ENCODE measurements around the gene CHAC2. TPM values are rescaled to one million over a fixed set of nuclear protein-coding genes. Genes with fewer than 3 reads are reported as not detected.

CHAC2 gene
- total RNA-seq, 4 donors from 2014 or later = 3.2 to 7.2 (median 4.5) TPM

DNA sequence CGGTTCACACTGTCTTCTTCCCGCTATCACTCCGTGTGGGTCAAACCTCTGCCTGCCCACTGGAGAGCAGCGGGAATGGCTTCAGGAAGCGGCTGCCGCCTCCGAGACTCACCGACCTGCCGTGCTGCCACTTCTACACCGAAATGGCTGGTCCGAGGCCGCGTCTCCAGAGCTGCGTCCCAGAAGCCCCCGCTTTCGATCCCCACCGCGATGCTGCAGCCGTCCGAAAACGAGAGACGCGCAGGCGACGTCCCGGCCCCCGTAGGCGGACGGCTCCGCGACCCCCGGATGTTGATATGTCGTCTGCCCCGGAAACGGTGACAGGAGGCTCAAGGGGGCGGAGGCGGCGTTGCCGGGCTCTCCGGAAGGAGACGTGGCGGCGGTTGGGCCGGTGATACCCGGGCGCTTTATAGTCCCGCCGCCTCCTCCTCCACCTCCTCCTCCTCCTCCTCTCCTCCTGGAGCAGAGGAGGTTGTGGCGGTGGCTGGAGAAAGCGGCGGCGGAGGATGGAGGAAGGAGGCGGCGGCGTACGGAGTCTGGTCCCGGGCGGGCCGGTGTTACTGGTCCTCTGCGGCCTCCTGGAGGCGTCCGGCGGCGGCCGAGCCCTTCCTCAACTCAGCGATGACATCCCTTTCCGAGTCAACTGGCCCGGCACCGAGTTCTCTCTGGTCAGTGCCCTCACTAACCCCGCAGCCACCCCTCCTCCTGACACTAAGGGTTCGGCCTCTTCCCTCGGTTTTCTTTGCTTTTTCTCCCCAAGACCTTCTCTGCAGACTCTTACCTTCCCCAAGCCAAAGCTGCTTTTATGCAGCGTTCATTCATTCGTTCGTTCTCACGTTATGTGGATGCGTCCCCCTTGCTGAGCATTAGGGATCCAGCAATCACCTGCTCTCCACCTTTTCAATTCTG lies 19.4 kb downstream of the CHAC2 start, which contains the start of the genes ASB3 and ERLEC1:
Gene ASB3, minus strand, starts transcription at position 249 of the 909 bp plus-strand sequence. CDS start 21,381 bp downstream, outside the sequence.
Gene ERLEC1, plus strand, starts transcription at position 340 of the 909 bp plus-strand sequence. Its CDS starts 167 bp downstream, at position 507.
- TF ChIP-seq, protein P1, sequence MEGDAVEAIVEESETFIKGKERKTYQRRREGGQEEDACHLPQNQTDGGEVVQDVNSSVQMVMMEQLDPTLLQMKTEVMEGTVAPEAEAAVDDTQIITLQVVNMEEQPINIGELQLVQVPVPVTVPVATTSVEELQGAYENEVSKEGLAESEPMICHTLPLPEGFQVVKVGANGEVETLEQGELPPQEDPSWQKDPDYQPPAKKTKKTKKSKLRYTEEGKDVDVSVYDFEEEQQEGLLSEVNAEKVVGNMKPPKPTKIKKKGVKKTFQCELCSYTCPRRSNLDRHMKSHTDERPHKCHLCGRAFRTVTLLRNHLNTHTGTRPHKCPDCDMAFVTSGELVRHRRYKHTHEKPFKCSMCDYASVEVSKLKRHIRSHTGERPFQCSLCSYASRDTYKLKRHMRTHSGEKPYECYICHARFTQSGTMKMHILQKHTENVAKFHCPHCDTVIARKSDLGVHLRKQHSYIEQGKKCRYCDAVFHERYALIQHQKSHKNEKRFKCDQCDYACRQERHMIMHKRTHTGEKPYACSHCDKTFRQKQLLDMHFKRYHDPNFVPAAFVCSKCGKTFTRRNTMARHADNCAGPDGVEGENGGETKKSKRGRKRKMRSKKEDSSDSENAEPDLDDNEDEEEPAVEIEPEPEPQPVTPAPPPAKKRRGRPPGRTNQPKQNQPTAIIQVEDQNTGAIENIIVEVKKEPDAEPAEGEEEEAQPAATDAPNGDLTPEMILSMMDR (IDR thresholded peaks at IDR 0.05) = no peak
- ATAC-seq (ENCODE audit: low FRiP score) = peak; percentile 82
- peak; percentile 41 for DNase-seq (ENCODE audit: low spot score)

DNA sequence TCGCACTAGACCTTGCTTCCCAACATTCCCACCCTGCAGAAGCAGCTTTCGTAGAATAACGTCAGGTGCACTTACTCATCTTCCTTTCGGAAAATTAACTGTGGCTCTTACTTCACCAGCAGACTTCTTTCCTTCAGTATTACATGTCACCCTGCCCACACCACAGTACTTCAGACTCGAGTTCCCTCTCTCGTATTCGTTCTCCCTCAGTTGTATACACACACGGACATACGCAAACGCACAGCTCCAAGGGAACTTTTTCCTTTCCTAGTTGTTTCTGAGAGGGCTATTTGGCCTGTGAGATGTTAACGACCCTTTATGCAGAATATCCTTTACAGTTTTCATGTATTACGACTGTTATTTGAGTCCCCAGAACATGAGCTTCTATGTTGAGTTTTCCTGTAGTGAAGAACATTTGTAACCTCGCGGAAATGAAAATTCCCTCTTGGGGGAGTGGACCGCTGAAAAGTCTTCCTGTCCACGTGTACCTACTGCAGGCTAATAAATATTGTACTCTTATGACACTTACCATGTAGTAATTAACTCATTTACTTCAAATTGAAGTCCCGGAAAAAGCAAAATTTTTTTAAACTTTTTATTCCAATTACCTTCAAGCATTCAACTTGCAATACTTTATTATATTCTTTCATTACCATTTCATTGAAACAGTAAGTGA lies 20.1 kb downstream of the CHAC2 start:
- DNase-seq (ENCODE audit: low spot score) (no peak), ATAC-seq (ENCODE audit: low FRiP score) (peak; percentile 40)
- TF ChIP-seq, protein P1 (IDR thresholded peaks at IDR 0.05) = no peak

DNA sequence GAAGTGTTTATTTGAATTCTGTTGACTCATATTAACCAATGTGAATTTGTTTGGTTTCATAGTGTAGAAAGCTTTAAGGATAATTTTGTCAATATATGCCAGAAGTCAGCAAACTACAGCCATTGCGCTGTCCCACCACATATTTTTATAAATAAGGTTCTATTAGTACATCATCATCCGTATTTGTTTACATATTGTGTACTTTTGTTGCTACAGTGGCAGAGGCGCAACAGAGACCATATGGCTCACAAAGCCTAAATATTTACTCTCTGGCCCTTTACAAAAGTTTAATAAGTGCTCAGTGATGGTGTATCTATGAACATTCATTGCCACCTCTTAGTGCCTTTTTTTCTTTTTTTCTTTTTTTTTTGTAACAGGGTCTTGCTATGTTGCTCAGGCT lies 25.7 kb downstream of the CHAC2 start:
- ATAC-seq (ENCODE audit: low FRiP score) (no peak), DNase-seq (ENCODE audit: low spot score) (no peak)
- TF ChIP-seq, protein P1 (IDR thresholded peaks at IDR 0.05) = no peak

DNA sequence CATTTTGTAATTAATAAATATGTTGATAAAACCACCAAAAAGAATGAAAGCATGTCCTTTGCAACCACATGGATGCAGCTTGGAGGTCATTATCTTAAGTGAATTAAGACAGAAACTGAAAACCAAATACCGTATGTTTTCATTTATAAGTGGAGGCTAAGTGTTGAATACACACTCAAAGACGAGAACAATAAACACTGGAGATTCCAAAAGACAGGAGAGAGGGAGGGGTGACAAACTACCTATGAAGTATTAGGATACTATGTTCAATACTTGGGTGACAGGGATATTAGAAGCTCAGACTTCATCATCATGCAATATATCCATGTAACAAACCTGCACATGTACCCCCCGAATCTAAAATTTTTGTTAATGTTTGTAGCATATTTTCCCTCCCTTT lies 26.2 kb downstream of the CHAC2 start:
- ATAC-seq (ENCODE audit: low FRiP score) = no peak
- TF ChIP-seq, protein P1 (IDR thresholded peaks at IDR 0.05) = no peak

DNA sequence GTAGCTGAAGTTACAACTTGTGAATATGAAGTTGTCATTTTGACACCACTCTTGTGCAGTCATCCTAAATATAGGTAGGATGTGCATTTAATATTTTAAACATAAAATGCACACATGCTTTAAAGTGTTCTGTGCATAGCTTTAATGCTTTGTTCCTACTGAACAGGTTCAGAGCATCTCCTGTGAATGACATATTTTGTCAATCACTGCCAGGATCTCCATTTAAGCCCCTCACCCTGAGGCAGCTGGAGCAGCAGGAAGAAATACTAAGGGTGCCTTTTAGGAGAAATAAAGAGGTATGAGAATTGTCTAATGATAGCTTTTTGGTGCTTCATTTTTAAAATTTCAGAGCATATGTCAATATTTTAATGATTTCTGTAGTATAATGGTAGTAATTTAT lies 33.9 kb downstream of the CHAC2 start:
- ATAC-seq (ENCODE audit: low FRiP score) (no peak), DNase-seq (ENCODE audit: low spot score) (no peak)
- TF ChIP-seq, protein P1 (IDR thresholded peaks at IDR 0.05) = no peak

More for the DNA sequence above, 26.2 kb downstream of the CHAC2 start:
- no peak for DNase-seq (ENCODE audit: low spot score)

DNA sequence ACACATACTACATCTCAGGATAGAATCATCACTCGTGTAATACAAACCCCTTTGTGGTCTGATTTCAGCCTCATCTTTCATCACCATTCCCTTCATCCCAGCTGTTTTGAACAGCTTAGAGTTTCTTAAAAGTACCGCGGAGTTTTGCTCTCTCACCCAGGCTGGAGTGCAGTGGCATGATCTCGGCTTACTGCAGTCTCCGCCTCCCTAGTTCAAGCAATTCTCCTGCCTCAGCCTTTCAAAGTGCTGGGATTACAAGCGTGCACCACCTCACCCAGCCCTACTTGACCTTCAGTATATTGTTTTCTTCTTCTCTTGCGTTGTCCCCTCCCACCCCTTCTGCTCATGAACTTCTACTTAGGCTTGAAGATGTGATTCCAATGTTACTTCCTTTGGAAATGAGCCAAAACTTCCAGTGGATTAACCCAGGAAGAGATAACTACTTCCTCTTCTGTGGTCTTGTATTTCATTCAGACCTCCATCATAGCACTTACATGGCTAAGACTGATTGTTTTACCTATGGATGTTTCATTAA lies 35.1 kb downstream of the CHAC2 start:
- no peak for ATAC-seq (ENCODE audit: low FRiP score)
- TF ChIP-seq, protein P1 (IDR thresholded peaks at IDR 0.05) = no peak
- DNase-seq (ENCODE audit: low spot score) = no peak

All from omental fat pad (tissue), 4 donors.